WTC11 (cell line): ENCODE measurements around the gene MYBPH. TPM values are rescaled to one million over a fixed set of nuclear protein-coding genes. Genes with fewer than 3 reads are reported as not detected.

Experiments
- ATAC-seq: fragments of 200-7000 bp; cut with Tn5 transposase; 2 replicates; pipeline ENCODE4 v1.10.0; 2021; ENCODE audit warnings: mild to moderate bottlenecking, moderate library complexity
- CTCF ChIA-PET: fragments of 300-600 bp; sonication (Branson Sonifier 250); formaldehyde crosslinking; loops from one replicate; lab custom pipeline; 2021; ENCODE audit warnings: antibody characterized with exemption; lab: Charles Lee
- POLR2A ChIA-PET: fragments of 350-600 bp; sonication (Branson Sonifier 250); formaldehyde crosslinking; loops from one replicate; lab custom pipeline; 2021; ENCODE audit warnings: antibody characterized with exemption; lab: Charles Lee
- DNase-seq: peaks from one replicate; pipeline ENCODE4 v3.0.0; 2021; ENCODE audit warnings: low spot score
- H3K27ac Mint-ChIP-seq: 2 replicates; pipeline ENCODE4 v1.8.0; 2021; ENCODE audit warnings: mixed read lengths
- H3K27me3 Mint-ChIP-seq: 2 replicates; pipeline ENCODE4 v1.8.0; 2021; ENCODE audit warnings: low read depth, mild to moderate bottlenecking, moderate library complexity, mixed read lengths
- H3K36me3 Mint-ChIP-seq: 2 replicates; pipeline ENCODE4 v1.8.0; 2021; ENCODE audit warnings: mixed read lengths
- H3K4me1 Mint-ChIP-seq: 2 replicates; pipeline ENCODE4 v1.8.0; 2022; ENCODE audit warnings: mixed read lengths
- H3K4me3 Mint-ChIP-seq: 2 replicates; pipeline ENCODE4 v1.8.0; 2021; ENCODE audit warnings: mild to moderate bottlenecking, moderate library complexity, mixed read lengths
- H3K9me3 Mint-ChIP-seq: 2 replicates; pipeline ENCODE4 v1.8.0; 2021; ENCODE audit warnings: mixed read lengths
- CBFB ChIP-seq: sonication (generic); formaldehyde crosslinking; IDR thresholded peaks from 2 replicates; pipeline ENCODE4 v1.8.1; 2022; ENCODE audit warnings: mild to moderate bottlenecking, low read depth, missing genetic modification reagents
- CREB1 ChIP-seq: sonication (generic); formaldehyde crosslinking; IDR thresholded peaks from 2 replicates; pipeline ENCODE4 v1.8.0; 2023; ENCODE audit warnings: mild to moderate bottlenecking, missing genetic modification reagents
- EMX1 ChIP-seq: fragments of 250-450 bp; sonication (Bioruptor Pico); IDR thresholded peaks from 2 replicates; pipeline ENCODE4 v1.8.0; 2021; ENCODE audit warnings: mild to moderate bottlenecking
- ETV6 ChIP-seq: sonication (generic); formaldehyde crosslinking; IDR thresholded peaks from 2 replicates; pipeline ENCODE4 v1.8.1; 2022; ENCODE audit warnings: mild to moderate bottlenecking, missing genetic modification reagents
- GTF2I ChIP-seq: fragments of 250-450 bp; sonication (Bioruptor Pico); conservative IDR thresholded peaks from 2 replicates; pipeline ENCODE4 v1.4.0; 2021; ENCODE audit warnings: mild to moderate bottlenecking
- JUN ChIP-seq: sonication (generic); formaldehyde crosslinking; IDR thresholded peaks from 2 replicates; pipeline ENCODE4 v1.8.0; 2023; ENCODE audit warnings: mild to moderate bottlenecking, missing genetic modification reagents
- NR1H2 ChIP-seq: sonication (generic); formaldehyde crosslinking; IDR thresholded peaks from 2 replicates; pipeline ENCODE4 v1.9.0; 2021; ENCODE audit warnings: mild to moderate bottlenecking, moderate library complexity, missing genetic modification reagents
- ZNF138 ChIP-seq: sonication (generic); formaldehyde crosslinking; conservative IDR thresholded peaks from 2 replicates; pipeline ENCODE4 v1.8.1; 2022; ENCODE audit warnings: mild to moderate bottlenecking, moderate library complexity, missing genetic modification reagents
- ZNF263 ChIP-seq: sonication (generic); formaldehyde crosslinking; IDR thresholded peaks from 2 replicates; pipeline ENCODE4 v1.8.1; 2022; ENCODE audit warnings: low read depth, mild to moderate bottlenecking, moderate library complexity, missing genetic modification reagents
- ZNF416 ChIP-seq: fragments of 250-450 bp; sonication (Bioruptor Pico); IDR thresholded peaks from 2 replicates; pipeline ENCODE4 v1.9.0; 2021; ENCODE audit warnings: mild to moderate bottlenecking, inconsistent platforms
- total RNA-seq: library from RNA; stranded (reverse); gene quantifications from 3 replicates; pipeline ENCODE4 v1.2.3, GENCODE V29; 2021
- TF ChIP-seq, protein P1 (sequence below): fragments of 250-450 bp; sonication (Bioruptor Pico); IDR thresholded peaks from 2 replicates; pipeline ENCODE4 v1.9.0; 2021; ENCODE audit warnings: moderate library complexity, mild to moderate bottlenecking, inconsistent platforms, borderline replicate concordance
- TF ChIP-seq, protein P2 (sequence below): fragments of 250-450 bp; sonication (Bioruptor Pico); IDR thresholded peaks from 2 replicates; pipeline ENCODE4 v1.8.0; 2021; ENCODE audit warnings: mild to moderate bottlenecking
- TF ChIP-seq, protein P3 (sequence below): sonication (generic); formaldehyde crosslinking; IDR thresholded peaks from 2 replicates; pipeline ENCODE4 v1.8.1; 2022; ENCODE audit warnings: low read depth, mild to moderate bottlenecking, moderate library complexity, missing genetic modification reagents, borderline replicate concordance
- TF ChIP-seq, protein P4 (sequence below): sonication (generic); formaldehyde crosslinking; IDR thresholded peaks from 2 replicates; pipeline ENCODE4 v1.8.0; 2023; ENCODE audit warnings: mild to moderate bottlenecking, missing genetic modification reagents
- TF ChIP-seq, protein P5 (sequence below): sonication (generic); formaldehyde crosslinking; IDR thresholded peaks from 2 replicates; pipeline ENCODE4 v1.8.1; 2023; ENCODE audit warnings: mild to moderate bottlenecking, missing genetic modification reagents, moderate library complexity
- TF ChIP-seq, protein P6 (sequence below): sonication (generic); formaldehyde crosslinking; IDR thresholded peaks from 2 replicates; pipeline ENCODE4 v1.8.1; 2023; ENCODE audit warnings: mild to moderate bottlenecking, missing genetic modification reagents, moderate library complexity
- TF ChIP-seq, protein P7 (sequence below): sonication (generic); formaldehyde crosslinking; IDR thresholded peaks from 2 replicates; pipeline ENCODE4 v1.8.0; 2022; ENCODE audit warnings: mild to moderate bottlenecking, missing genetic modification reagents
- TF ChIP-seq, protein P8 (sequence below): sonication (generic); formaldehyde crosslinking; IDR thresholded peaks from 2 replicates; pipeline ENCODE4 v1.8.1; 2023; ENCODE audit warnings: mild to moderate bottlenecking, missing genetic modification reagents
- TF ChIP-seq, protein P9 (sequence below): sonication (generic); formaldehyde crosslinking; IDR thresholded peaks from 2 replicates; pipeline ENCODE4 v1.8.1; 2022; ENCODE audit warnings: mild to moderate bottlenecking, moderate library complexity, missing genetic modification reagents

The MYBPH gene
- total RNA-seq, 1 experiment from 2014 or later, result not detected

DNA sequence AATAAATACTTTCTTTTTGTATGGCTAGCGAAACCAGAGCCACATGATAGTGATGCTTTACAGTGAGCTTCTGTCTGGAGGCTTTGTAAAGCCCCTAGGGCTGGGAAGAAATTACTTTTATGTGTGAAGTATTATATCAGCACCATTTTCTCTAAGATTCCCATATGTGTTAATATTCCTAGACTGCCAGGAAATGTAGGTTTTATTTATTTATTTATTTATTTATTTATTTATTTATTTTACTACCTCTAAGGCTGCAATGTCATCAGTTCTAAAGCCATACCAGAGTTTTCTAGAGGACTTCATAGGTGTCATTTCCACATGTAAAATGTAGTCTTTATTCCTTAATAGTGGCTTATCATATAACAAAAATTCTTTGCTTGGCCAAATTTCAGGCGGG is 15.3 kb upstream of the MYBPH start:
- ChIA-PET POLR2A (no interaction called here), CTCF (interaction anchor here (1.2 to 1.9 kb wide), 2 partner anchors 25 to 76 kb away, joined by 3 to 8 read pairs; no protein-coding TSS in a partner anchor)
- no peaks in the 10 kb centered on the region for H3K9me3 Mint-ChIP-seq
- DNase-seq (no peak), ATAC-seq (no peak)
- no peak overlapping the region for H3K4me3 Mint-ChIP-seq
- H3K36me3 Mint-ChIP-seq, result no peaks in the 10 kb centered on the region
- no peak overlapping the region for H3K27ac Mint-ChIP-seq
- H3K27me3 Mint-ChIP-seq, result peaks cover under 1% of the 10 kb centered on the region; the same call in 1 of the 2 replicates
- H3K4me1 Mint-ChIP-seq, result peaks cover 20% of the 10 kb centered on the region
- TF ChIP-seq, protein P1, sequence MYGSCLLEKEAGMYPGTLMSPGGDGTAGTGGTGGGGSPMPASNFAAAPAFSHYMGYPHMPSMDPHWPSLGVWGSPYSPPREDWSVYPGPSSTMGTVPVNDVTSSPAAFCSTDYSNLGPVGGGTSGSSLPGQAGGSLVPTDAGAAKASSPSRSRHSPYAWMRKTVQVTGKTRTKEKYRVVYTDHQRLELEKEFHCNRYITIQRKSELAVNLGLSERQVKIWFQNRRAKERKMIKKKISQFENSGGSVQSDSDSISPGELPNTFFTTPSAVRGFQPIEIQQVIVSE, result no peak
- TF ChIP-seq, protein P2, sequence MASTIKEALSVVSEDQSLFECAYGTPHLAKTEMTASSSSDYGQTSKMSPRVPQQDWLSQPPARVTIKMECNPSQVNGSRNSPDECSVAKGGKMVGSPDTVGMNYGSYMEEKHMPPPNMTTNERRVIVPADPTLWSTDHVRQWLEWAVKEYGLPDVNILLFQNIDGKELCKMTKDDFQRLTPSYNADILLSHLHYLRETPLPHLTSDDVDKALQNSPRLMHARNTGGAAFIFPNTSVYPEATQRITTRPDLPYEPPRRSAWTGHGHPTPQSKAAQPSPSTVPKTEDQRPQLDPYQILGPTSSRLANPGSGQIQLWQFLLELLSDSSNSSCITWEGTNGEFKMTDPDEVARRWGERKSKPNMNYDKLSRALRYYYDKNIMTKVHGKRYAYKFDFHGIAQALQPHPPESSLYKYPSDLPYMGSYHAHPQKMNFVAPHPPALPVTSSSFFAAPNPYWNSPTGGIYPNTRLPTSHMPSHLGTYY, result no peak
- TF ChIP-seq GTF2I (CRISPR knock-in tag) (no peak), ZNF416 (CRISPR knock-in tag) (no peak), ETV6 (CRISPR knock-in tag) (no peak), NR1H2 (CRISPR knock-in tag) (no peak), ZNF263 (CRISPR knock-in tag) (no peak), EMX1 (CRISPR knock-in tag) (no peak)
- TF ChIP-seq, protein P3, sequence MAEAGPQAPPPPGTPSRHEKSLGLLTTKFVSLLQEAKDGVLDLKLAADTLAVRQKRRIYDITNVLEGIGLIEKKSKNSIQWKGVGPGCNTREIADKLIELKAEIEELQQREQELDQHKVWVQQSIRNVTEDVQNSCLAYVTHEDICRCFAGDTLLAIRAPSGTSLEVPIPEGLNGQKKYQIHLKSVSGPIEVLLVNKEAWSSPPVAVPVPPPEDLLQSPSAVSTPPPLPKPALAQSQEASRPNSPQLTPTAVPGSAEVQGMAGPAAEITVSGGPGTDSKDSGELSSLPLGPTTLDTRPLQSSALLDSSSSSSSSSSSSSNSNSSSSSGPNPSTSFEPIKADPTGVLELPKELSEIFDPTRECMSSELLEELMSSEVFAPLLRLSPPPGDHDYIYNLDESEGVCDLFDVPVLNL (CRISPR knock-in tag), result no peak
- TF ChIP-seq, protein P4, sequence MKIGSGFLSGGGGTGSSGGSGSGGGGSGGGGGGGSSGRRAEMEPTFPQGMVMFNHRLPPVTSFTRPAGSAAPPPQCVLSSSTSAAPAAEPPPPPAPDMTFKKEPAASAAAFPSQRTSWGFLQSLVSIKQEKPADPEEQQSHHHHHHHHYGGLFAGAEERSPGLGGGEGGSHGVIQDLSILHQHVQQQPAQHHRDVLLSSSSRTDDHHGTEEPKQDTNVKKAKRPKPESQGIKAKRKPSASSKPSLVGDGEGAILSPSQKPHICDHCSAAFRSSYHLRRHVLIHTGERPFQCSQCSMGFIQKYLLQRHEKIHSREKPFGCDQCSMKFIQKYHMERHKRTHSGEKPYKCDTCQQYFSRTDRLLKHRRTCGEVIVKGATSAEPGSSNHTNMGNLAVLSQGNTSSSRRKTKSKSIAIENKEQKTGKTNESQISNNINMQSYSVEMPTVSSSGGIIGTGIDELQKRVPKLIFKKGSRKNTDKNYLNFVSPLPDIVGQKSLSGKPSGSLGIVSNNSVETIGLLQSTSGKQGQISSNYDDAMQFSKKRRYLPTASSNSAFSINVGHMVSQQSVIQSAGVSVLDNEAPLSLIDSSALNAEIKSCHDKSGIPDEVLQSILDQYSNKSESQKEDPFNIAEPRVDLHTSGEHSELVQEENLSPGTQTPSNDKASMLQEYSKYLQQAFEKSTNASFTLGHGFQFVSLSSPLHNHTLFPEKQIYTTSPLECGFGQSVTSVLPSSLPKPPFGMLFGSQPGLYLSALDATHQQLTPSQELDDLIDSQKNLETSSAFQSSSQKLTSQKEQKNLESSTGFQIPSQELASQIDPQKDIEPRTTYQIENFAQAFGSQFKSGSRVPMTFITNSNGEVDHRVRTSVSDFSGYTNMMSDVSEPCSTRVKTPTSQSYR (CRISPR knock-in tag), result no peak
- TF ChIP-seq, protein P5, sequence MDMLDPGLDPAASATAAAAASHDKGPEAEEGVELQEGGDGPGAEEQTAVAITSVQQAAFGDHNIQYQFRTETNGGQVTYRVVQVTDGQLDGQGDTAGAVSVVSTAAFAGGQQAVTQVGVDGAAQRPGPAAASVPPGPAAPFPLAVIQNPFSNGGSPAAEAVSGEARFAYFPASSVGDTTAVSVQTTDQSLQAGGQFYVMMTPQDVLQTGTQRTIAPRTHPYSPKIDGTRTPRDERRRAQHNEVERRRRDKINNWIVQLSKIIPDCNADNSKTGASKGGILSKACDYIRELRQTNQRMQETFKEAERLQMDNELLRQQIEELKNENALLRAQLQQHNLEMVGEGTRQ (CRISPR knock-in tag), result no peak

DNA sequence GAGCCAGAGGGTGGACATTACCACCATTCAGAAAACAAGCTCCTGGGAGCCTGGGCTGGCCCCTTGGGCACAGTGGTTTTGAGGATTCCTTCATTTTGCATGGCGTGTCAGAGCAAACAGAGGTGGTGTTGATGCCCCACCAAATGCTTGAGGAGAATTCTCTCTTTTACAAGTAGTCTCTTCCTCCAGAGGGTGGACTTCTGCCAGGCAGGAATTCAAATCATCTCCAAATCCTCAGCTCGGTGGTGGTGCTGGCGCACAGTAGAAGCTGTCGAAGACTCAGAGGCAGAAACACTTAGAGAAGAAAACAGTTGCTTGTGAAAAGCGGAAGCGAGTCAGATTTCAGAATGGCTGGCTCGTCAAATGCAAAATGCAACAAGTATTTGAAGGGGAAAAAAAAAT is 14.3 kb upstream of the MYBPH start:
- no peaks in the 10 kb centered on the region for H3K9me3 Mint-ChIP-seq
- POLR2A ChIA-PET, result no interaction called here
- no peak overlapping the region for H3K27ac Mint-ChIP-seq
- no peak overlapping the region for H3K4me3 Mint-ChIP-seq
- TF ChIP-seq CBFB (CRISPR knock-in tag) (no peak), ZNF138 (CRISPR knock-in tag) (no peak)
- TF ChIP-seq, protein P6, sequence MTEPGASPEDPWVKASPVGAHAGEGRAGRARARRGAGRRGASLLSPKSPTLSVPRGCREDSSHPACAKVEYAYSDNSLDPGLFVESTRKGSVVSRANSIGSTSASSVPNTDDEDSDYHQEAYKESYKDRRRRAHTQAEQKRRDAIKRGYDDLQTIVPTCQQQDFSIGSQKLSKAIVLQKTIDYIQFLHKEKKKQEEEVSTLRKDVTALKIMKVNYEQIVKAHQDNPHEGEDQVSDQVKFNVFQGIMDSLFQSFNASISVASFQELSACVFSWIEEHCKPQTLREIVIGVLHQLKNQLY (CRISPR knock-in tag), result no peak
- H3K4me1 Mint-ChIP-seq, result peaks cover 30% of the 10 kb centered on the region
- H3K36me3 Mint-ChIP-seq, result no peaks in the 10 kb centered on the region
- peaks cover 2% of the 10 kb centered on the region; the same call in 1 of the 2 replicates for H3K27me3 Mint-ChIP-seq
- ATAC-seq, result no peak
- DNase-seq, result no peak
- CTCF ChIA-PET, result interaction anchor here (0.7 to 3.9 kb wide), 5 partner anchors 17 to 77 kb away, joined by 3 to 20 read pairs (median 5); partner anchors contain the start of gene ADORA1

DNA sequence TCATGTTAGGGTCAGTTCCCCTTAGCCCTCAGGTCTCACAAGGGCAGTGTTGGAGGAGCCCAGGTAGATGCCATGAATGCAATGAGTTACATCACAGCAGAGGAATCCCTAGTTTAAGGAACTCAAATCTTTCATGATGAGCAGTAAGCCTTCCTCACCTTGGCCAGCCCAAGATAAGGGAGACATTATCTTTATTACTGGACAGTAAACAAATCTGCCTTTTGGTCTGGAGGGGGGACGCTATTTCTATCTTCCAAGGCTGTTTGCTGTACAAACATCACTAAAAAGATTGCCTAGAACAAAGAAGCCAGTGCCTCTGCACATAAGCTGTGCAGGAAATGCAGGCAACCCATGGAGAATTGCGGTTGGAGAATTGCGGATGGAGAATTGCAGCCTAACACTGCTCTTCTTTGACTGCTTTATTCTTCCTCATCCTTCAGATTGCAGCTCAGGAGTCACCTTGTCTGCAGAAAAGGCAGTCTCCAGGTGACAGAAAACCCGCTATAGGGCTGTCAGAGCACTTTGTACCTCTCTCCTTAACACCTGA is 13.1 kb upstream of the MYBPH start:
- peaks cover 2% of the 10 kb centered on the region; the same call in 1 of the 2 replicates for H3K27me3 Mint-ChIP-seq
- no peak for DNase-seq
- H3K27ac Mint-ChIP-seq, result no peak overlapping the region
- H3K4me1 Mint-ChIP-seq, result peaks cover 32% of the 10 kb centered on the region
- no peak for ATAC-seq
- no peaks in the 10 kb centered on the region for H3K9me3 Mint-ChIP-seq
- TF ChIP-seq, protein P7, sequence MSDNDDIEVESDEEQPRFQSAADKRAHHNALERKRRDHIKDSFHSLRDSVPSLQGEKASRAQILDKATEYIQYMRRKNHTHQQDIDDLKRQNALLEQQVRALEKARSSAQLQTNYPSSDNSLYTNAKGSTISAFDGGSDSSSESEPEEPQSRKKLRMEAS, result no peak
- TF ChIP-seq, protein P8, sequence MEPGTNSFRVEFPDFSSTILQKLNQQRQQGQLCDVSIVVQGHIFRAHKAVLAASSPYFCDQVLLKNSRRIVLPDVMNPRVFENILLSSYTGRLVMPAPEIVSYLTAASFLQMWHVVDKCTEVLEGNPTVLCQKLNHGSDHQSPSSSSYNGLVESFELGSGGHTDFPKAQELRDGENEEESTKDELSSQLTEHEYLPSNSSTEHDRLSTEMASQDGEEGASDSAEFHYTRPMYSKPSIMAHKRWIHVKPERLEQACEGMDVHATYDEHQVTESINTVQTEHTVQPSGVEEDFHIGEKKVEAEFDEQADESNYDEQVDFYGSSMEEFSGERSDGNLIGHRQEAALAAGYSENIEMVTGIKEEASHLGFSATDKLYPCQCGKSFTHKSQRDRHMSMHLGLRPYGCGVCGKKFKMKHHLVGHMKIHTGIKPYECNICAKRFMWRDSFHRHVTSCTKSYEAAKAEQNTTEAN (CRISPR knock-in tag), result no peak
- TF ChIP-seq CREB1 (no peak), JUN (CRISPR knock-in tag) (no peak)
- TF ChIP-seq, protein P9, sequence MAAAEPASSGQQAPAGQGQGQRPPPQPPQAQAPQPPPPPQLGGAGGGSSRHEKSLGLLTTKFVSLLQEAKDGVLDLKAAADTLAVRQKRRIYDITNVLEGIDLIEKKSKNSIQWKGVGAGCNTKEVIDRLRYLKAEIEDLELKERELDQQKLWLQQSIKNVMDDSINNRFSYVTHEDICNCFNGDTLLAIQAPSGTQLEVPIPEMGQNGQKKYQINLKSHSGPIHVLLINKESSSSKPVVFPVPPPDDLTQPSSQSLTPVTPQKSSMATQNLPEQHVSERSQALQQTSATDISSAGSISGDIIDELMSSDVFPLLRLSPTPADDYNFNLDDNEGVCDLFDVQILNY (CRISPR knock-in tag), result no peak
- H3K4me3 Mint-ChIP-seq, result no peak overlapping the region
- ChIA-PET CTCF (interaction anchor here (1.6 to 3.9 kb wide), 3 partner anchors 16 to 71 kb away, joined by 5 to 20 read pairs (median 13); partner anchors contain the start of gene ADORA1), POLR2A (no interaction called here)
- H3K36me3 Mint-ChIP-seq, result no peaks in the 10 kb centered on the region
